Right lobe of liver (tissue), 4 donors: Measurements from ENCODE around the gene RPS21.

Experiments used
- POLR2A ChIP-seq: fragments of 450-650 bp; IDR thresholded peaks from one replicate; pipeline ENCODE4 v1.6.1; 2017; ENCODE audit warnings: antibody characterized with exemption, mild to moderate bottlenecking
- TF ChIP-seq, protein P1 (sequence below), 4 donors: fragments of 200-600 bp in 3 of 4; fragments of 450-650 bp in 1 of 4; IDR thresholded peaks; one replicate each; pipeline versions ENCODE4 v1.5.1 to v1.8.0; 2016 to 2022; ENCODE audit warnings: antibody characterized with exemption in 4 of 4, mild to moderate bottlenecking in 2 of 4
- donor health status: DM: no; HTN: no; CAD: no.
- donor health status: DM: no; HTN: no; CAD: no.
- donor health status: DM: no; HTN: yes; CAD: no.

DNA sequence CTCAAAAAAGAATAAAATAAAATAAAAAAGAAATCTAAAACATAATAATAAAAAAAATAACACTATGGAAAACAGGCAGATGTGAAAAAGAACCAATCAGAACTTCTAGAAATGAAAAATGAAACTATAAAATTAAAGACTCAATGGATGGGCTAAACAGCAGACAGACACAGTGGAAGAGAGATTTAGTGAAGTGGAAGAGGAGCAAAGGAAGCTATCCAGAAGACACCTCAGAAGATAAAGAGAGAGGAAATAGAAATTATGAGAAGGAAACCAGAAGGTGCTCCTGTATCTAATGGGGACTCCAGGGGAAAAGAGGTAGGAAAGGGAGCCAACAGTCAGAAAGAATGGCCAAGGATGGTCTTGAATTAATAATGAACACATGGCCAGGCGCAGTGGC, 38.3 kb upstream of the RPS21 start:
- TF ChIP-seq POLR2A, result no peak
- TF ChIP-seq, protein P1, sequence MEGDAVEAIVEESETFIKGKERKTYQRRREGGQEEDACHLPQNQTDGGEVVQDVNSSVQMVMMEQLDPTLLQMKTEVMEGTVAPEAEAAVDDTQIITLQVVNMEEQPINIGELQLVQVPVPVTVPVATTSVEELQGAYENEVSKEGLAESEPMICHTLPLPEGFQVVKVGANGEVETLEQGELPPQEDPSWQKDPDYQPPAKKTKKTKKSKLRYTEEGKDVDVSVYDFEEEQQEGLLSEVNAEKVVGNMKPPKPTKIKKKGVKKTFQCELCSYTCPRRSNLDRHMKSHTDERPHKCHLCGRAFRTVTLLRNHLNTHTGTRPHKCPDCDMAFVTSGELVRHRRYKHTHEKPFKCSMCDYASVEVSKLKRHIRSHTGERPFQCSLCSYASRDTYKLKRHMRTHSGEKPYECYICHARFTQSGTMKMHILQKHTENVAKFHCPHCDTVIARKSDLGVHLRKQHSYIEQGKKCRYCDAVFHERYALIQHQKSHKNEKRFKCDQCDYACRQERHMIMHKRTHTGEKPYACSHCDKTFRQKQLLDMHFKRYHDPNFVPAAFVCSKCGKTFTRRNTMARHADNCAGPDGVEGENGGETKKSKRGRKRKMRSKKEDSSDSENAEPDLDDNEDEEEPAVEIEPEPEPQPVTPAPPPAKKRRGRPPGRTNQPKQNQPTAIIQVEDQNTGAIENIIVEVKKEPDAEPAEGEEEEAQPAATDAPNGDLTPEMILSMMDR (IDR thresholded peaks at IDR 0.05), result no peak
